Measurements from ENCODE around the gene IGF1R.
"Not testable (repeated sequence)": the region's sequence is repeated elsewhere in the genome, so short reads cannot be mapped to it uniquely, and the experiment has no call there.

The IGF1R gene

DNA sequence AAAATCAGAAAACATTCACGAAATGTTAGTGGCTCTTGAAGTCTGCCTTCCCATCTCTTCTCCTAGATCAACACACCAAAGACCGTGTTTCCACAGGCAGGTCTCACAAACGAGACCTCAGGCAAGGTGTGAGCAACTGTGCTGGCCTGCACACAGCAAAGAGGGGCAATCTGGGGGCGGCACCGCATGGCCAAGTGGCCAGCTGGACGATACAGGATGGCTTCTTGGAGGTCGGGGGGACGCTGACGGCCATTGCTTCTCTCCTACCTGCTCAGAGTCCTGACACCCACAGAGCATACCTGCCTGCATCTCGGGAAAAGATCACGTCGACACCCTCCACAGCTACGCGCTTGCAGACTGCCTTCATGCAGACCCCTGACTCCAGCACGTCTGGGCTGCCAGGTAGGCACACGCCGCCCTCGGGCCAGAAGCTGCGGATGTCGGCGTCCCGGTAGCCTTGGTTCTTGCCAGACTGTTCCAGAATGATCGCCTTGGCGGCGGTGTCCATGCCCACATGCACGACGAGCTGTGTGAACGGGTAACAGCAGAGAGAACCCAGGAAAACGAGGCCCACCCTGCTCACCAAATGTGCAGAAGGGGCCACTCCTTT is 320.9 kb downstream of the IGF1R start:
- DNase-seq, result no peak

DNA sequence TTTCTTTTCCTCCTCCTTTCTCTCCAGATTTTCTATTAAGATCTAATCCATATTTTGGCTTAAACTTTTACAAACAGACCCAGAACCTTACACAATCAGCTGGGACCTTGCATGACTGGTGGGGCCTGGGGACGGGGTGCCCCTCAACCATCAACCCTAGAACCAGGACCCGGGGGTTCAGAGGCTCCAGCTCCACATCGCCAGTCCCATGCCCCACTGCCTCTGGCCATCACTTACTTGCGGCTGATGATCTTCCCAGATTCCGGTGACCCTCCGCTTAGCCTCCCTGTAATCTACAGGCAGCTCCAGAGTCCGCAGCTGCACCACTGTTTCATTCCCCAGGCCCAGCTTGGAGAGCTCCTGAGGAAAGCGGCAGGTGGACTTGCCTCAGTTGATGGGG is 322.5 kb downstream of the IGF1R start:
- no peak for DNase-seq

DNA sequence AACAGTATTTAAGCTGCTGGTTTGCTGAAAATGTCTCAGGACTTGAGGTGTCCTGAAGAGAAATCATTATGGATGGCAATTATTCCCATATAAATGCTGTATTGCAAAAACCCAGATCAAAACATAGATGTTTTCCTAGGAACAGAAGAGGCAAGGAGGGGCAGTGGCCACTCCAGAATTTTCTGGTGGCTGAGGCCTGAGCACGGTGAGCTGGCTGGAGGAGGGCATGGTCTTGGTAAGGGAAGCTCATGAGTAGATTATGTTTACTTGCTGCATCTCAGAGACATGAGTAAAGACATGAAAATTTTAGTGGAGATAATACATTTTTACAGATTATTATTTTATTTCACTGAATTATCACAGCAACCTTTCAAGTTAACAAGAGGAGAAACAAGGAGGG is 328.2 kb downstream of the IGF1R start:
- DNase-seq, result no peak

DNA sequence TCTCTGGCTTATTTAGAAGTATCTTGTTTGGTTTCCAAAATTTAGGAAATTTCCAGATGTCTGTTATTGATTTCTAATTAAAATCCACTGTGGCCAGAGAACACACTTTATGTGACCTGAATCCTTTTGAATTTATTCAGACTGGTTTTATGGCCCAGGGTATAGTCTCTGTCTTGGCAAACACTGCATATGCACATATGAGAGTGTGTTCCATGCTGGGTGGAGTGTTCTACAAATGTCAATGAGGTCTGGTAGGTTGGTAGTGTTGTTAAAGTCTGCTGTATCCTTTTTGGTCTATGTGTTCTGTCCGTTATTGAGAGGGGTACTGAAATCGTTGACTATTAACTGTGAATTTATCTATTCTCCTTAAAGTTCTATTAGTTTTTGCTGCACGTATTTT is 329.1 kb downstream of the IGF1R start:
- DNase-seq, result no peak

DNA sequence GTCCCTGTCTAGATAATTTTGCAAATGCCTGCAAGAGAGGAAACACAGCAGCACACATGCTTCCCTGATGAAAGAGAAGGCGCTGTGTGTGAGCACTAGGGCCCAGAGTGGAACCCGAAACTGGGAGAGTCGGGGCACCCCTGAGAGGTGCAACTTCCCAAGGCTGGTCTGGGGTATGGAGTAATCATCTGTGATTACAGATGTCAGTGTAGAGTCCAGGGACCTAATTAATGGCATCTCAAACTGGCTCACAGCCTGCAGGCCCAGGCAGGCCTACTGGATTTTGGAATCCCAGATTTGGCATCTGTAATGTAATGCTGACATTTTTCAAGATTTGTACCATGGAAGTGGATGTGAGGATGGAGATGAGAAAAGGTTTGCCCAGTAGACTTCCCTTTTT is 329.8 kb downstream of the IGF1R start:
- no peak for DNase-seq

DNA sequence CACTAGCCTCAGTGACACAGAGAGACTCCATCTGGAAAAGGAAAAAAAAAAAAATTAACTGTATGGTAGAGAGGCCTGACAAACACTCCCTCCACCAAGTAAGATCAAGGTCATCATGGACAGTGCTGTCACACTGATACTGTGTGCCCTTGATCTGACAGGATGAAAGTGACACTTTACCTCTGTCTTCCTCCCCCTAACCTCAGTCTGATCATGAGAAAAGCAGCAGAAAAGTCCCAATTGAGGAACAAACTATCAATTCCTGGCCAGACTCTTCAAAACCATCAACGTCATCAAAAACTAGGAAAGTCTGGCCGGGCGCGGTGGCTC is 332.5 kb downstream of the IGF1R start:
- DNase-seq, result no peak

DNA sequence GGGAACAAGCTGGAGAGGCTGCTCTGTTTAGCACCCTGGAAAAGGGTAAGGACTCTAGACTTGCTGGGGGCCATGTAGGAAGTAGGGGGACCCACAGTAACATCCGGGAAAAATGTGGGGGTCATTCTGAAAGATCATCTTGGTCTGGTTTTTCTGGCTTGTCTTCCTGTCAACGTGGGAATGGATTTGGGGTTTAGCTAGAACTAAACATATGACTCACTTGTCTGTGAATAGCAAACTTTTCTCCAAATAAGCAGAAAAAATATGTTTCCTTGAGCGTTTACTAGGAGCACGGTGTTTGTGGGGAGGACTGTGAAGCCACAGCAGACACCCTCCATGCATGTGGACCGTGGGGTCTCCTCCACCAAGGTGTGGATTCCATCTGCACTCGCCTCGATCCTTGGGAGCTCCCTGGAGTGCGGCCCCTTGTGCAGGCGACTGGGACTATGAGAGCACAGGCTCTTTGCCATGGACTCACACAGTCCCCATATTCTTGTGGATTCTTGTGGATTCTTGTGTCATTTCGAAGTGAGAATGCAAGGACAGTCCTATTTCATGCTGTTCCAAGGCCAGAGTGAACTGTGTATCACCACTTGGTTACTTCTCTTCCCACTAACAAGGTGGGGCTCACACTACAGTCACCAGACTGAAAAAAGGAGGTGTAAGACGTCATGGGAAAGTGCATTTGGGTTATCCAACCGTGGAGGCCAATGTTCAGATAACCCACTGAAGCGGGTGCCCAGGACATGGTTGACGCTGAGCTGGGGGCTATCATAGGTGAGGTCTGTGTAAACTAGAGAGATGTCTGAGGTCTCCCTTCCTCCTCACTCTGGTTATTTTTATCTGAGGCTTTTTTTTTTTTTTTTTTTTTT is 333.7 kb downstream of the IGF1R start:
- no peak for DNase-seq

DNA sequence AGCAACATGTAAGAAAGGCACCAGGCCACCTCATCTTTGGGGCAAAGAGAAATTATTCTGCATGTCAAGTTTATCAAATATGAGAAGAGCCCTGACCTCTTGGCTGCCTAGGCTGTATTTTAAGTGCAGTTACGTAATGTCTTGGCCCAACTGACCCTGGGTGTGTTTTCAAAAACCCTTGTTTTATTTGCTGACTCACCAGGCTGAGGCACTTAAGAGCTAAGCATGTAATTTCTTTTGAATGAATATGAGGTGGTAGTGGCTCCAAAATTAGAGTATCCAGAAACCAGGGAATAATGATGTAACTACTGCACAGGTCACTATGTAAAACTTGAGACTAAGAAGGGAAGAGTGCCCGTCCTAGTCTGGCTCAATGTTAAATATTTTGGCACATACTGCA is 335.0 kb downstream of the IGF1R start:
- DNase-seq, result no peak

DNA sequence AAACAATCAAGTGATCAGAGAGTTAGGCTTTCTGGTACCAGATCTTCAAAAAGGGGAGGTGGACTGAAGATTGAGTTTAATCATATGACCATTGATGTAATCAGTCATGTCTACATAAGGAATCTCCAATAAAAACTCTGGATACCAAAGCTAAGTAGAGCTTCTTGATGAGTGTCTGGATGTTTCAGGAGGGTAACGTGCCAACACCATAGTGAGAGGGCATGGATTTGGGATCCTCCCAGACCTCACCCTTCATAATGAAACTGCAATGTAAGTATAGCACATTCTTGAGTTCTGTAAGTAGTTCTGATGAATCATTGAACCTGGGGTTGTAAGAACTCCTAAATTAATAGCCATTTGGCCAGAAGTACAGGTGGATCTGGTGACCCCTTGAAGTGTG is 337.9 kb downstream of the IGF1R start:
- no peak for DNase-seq

DNA sequence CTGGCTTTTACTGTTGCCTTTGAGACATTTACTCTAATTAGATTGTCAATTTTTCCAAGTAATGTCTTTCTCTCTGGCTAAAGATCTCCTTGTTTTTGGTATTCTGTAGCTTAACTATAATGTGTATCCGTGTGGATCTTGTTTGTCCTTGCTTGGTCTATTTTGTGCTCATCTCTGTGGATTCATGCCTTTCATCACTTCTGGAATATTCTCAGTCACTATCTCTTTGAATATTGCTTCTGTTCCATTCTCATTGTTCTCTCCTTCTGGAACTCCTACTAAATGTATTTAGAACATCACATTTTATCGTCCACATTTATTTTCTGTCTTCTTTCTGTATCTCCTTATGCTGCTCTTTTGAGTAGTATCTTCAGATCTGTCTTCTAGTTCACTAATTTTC is 346.6 kb downstream of the IGF1R start:
- DNase-seq, result no peak

DNA sequence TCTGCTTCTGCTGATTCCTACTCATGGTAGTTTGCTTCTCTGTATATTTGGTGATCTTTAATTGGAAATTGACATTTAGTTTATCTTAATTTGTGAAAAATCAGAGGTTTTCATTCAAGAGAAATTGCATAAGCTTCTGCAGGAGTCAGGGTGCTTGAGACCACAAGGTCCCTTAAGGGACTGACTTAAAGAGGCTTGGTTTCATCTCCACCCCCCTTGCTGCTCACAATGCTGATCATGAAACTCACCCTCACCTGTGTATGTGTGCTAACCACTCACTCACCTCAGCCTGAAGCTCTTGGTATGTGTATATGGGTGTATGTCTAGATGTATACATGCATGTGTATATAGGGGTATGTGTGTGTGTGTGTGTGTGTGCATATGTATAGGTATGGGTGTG is 347.8 kb downstream of the IGF1R start:
- DNase-seq, result no peak

DNA sequence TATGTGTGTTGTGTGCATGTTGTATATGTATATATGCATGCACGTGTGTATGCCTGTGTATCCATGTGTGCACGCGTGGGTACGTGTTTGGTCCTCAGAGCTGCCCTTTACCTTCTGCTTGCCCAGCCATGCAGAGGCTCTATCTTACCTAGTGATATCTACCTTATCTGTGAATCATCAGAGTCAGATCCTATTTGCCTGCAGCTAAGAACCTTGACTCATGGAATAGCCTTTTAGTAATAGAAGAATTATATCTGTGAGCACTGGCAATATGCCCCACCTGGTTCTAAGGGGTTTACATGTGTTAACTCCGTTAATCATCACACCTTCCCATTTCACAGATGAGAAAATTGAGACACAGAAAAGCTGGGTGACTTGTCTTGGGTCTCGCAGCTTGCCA is 348.3 kb downstream of the IGF1R start:
- no peak for DNase-seq

DNA sequence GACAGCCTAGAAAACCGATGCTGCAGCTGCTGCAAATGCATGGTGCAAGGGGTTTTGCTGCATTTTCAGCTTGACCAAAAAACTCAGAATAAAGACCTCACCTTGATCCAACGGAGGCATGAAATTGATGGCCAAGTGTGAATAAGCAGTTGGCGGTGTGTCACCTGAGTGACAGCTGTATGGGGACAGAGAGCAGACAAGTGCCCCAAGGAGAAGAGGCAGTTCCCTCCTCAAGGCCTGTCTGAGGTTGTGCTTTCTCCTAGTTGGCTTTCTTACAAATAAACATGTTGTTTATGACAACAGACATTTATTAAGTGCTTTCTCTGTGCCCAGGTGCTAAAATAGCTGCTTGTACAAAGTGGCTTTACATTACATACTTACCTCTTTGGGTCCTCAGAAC is 349.0 kb downstream of the IGF1R start:
- no peak for DNase-seq

DNA sequence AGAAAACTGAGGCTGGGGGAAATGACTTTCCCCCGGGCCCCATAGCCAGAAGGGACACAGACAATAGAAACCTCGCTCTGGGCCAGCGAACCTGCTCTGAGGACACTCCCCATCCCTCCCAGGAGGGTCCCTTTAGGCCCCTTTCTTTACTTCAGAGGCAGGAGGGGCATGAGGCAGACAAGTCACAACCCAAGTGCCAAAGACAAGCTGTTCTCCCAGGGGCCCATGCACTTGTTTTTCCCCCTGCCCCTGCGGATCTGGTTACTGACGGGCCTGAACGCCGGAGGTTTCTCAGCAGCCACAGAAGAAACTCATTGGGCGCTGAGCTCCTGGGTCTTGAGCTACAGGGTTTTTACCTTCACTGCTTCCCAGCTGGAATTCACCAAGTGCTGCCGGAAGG is 349.4 kb downstream of the IGF1R start:
- DNase-seq, result no peak

DNA sequence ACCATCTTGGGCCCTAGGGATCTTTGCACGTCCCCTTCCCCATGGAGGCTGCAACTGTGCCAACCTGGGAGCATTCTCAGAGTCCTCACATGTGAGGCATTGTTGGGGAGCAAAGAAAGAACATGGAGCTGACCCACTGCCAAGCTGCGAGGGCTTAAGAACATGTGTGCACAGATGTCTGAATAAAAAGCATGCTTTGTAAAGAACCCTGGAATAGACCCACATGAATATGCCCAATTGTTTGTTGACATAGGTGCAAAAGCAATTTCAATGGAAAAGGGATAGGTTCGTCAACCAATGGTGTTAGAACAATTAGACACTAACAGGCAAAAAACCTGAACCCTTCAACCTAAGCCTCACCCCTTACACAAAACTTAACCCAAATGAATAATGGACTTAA is 349.9 kb downstream of the IGF1R start:
- no peak for DNase-seq

DNA sequence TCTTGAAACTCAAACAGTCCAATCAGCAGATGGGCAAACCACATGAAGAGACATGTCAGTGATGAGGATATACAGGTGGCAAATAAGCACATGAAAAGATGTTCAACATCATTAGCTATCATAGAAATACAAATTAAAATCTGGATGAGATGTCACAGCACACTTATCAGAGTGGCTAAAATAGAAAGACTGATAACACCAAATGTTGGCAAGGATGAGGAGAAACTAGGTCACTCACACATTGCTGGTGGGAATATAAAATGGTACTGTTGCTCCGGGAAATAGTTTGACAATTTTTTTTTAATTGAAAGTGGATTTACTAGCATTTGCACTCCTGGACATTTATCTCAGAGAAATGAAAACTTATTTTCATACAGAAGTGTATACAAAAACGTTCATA is 350.9 kb downstream of the IGF1R start:
- no peak for DNase-seq

DNA sequence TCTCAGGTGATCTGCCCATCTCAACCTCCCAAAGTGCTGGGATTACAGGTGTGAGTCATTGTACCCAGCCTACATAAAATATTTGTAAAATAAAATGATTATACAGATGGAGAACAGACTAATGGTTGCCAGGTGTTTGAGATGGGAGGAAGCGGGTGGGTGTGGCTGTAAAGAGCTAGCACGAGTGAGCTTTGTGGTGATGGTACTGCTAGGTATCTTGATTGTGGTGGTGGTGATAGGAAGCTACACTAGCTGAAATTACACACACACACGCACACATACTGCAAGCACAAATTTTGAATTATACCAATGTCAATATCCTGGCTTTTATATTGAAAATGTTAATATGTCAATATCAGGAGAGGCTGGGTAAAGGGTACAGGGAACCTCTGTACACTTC is 353.9 kb downstream of the IGF1R start:
- no peak for DNase-seq

DNA sequence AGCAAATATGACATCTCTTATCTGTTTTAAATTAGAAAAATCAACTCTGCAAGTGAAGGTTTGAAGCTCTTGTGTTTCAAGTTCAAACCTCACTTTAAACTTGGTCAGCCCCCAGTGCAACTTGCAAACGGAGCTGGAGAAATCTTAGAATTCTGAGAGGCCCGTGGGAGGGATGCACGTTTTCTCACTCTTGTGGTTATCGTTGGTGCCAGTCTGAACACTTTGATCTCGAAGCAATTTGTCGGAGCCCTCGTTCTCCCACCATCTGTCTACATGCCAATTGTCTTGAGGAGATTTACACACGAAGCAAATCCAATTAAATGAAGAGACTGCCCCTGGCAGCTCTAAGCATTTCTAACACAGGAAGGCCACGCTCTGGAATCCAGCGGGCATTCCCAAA is 355.0 kb downstream of the IGF1R start:
- DNase-seq, result not testable (repeated sequence)

DNA sequence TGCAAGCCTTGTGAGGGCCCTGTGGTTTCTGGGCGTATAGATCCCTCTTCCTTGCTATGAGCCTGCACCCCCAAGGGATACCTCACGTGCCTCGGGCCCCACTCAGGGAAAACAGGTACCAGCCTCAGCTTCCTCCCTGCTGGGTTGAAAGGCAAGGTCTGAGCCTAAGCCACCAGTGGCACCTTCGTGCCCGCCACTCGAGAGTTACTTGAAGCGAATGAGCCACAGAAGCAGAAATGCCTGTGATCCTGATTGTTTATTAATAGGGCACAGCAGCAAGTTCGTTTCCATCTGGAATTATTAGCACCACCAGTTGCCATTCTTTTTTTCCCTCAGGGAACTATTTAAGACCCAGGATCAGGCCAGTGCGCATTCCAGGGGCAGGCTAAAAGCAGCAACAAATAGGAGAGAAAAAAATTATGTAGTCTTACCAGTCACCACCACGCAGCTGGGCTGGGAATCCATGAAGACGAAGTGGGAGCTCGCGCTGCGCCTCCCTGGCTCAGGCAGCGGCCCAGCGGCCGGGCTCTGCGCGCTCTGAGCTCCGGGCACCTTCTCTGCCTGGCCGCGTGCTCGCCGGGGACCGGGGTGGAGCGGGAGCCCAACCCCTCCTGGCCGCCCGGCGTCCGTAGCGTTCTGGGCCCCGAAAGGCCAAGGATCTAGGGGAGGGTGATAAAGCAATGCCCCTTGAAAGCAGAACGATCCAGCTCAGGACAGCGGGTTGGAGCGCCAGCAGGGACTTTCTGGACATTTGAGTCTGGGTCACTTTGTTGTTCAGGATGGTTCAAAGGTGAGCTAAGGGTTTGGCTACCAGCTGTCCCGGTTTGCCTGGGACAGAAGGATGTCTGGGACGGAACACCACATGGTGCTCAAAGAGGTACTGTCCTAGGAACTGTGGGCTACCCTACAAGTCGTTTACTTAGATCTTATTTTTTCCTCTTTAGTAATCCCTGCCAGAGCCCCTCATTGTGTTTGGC is 356.9 kb downstream of the IGF1R start:
- DNase-seq, result not testable (repeated sequence)

DNA sequence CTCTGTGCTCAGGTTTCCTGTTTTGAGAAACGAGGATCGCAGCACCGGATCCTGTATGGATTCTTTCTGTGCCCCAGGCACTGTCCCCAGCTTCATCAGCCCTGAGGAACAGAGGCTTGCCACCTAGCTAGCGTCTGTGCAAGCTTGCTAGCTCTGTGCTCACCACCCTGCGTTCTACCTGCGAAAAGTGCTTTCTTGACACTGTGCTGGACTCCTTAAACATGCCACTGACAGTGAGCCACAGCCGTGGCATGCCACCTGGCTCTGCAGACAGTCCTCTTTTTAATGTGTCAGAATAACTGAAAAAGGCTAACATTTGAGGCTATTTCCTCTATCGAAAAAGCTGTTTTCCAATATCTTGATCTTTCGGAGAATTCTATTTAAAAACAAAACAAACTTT is 357.8 kb downstream of the IGF1R start:
- no peak for DNase-seq

DNA sequence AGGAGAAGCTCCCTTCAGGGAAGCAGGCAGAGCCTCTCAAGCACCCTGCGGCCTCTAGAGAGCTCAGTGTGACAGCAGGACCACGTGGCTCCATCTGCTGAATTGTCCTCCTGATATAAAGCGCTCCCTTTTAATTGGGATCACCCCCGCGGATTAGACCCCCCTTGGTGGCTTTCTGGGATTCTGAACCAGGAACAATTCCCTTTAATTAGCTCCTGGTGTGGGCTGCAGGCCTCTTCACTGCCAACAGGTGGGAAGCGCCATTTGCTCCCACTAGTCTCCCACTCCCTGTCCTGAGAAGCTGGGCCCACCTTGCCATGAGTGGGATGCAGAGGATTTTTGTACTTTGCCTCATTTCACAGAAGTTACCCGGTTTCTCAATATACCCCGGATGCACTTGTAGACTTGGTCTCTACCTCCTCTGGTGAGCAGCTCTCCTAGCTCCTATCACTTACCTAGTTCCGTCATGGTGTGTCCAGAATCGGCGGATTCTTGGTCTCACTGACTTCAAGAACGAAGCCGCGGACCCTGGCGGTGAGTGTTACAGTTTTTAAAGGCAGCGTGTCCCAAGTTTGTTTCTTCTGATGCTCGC is 358.7 kb downstream of the IGF1R start:
- no peak for DNase-seq

DNA sequence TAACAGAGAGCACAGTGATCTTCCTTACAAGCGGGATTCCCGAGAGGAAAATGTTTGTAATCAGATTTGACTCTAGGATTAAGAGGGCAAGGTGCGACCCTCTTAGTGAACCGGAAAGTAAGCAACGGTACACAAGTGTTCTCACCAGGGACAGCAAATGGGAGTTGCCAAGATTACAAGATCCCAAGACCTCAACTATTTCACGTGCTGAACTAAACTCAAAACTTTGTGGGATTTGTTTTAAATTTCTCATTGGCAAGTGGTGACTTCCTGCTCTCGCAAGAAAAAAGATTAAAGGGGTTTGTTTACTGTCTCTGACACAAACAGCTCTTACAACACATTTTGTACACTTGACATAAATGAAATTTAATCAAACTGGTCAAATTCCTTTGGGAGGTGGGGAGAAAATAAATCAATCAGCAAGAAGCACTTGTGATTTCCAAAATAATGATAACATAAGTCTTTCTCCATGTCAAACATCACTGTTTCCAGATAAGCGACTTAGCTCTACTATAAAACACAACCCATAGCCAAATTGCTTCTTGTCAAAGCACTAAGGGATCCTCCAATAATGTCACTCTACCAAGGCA is 361.5 kb downstream of the IGF1R start:
- no peak for DNase-seq

DNA sequence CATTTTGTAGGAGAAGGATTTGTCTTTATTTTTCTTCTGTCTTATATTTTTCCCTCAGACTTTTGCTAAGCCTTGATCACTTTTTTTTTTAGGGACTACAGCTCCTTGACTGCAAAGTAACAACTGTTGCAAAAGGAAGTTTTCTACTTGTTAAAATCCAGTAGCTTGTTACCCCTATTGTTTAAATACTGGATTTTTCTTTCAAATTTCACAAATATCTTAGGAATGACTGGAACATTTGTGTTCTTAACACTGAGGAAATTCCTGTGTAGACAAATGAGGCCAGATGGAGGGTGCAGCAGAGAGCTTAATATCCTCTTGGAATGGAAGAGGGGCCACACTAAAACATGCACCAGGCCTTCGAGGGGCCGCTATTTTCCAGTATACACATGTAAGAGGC is 362.4 kb downstream of the IGF1R start:
- DNase-seq, result no peak
